Measurements from ENCODE around the gene SUPT6H. TPM values are rescaled to one million over a fixed set of nuclear protein-coding genes. Genes with fewer than 3 reads are reported as not detected.
A peak's percentile ranks its signal among the peaks of the same experiment; 100 is the strongest.

The SUPT6H gene
- total and polyA plus RNA-seq, 9 of the 15 experiments (the other 6 are each of a cell fraction or from before 2014, with no cell fraction given): 1.7 to 77.7 (median 49.2) TPM

- TF ChIP-seq SMARCB1 (IDR thresholded peaks at IDR 0.05; ENCODE audit: insufficient read length, low read depth) (no peak), TCF15 (CRISPR knock-in tag; IDR thresholded peaks at IDR 0.05) (no peak), E2F5 (CRISPR knock-in tag; IDR thresholded peaks at IDR 0.05) (0 out of 2 replicates have a peak, but pooled peaks have one; percentile 61), HBP1 (CRISPR knock-in tag; IDR thresholded peaks at IDR 0.05) (peak; percentile 46; the same call in 1 of the 2 replicates), NR2F6 (CRISPR knock-in tag; IDR thresholded peaks at IDR 0.05) (no peak), CREBBP (IDR thresholded peaks at IDR 0.05; ENCODE audit: low read depth, low read length) (no peak), ZNF274 (IDR thresholded peaks at IDR 0.05; ENCODE audit: borderline replicate concordance, low read depth, low read length) (no peak), FOXA3 (CRISPR knock-in tag; conservative IDR thresholded peaks at IDR 0.05 in 1 of 2, IDR thresholded peaks at IDR 0.05 in 1 of 2) (no peak), ZNF644 (tag; IDR thresholded peaks at IDR 0.05; ENCODE audit: low read depth) (no peak), HDAC1 (IDR thresholded peaks at IDR 0.05) (peak in 1 of 2 experiments; percentile 91; a peak in 2 of 4 replicates), ZBTB40 (IDR thresholded peaks at IDR 0.05) (no peak; the same call in 1 of the 2 replicates), ZBTB40 (CRISPR knock-in tag; IDR thresholded peaks at IDR 0.05) (no peak), ZNF699 (CRISPR knock-in tag; IDR thresholded peaks at IDR 0.05; ENCODE audit: insufficient replicate concordance) (no peak), CCAR2 (IDR thresholded peaks at IDR 0.05; ENCODE audit: low read depth, low read length) (no peak), TCF7 (IDR thresholded peaks at IDR 0.05; ENCODE audit: borderline replicate concordance) (peak; percentile 37; the same call in 1 of the 2 replicates), RBM25 (IDR thresholded peaks at IDR 0.05; ENCODE audit: low read depth, low read length, severe bottlenecking) (no peak)
Measured at GRCh38 chr17:28725660-28726225, 63.7 kb downstream of the SUPT6H start (continued).

Measured in K562 (cell line).